Brain pericyte (primary cell): ENCODE results near the gene NUDT4B.
"Not testable (repeated sequence)": the region's sequence is repeated elsewhere in the genome, so short reads cannot be mapped to it uniquely, and the experiment has no call there.

ENCODE experiments used
- DNase-seq: peaks from one replicate; pipeline ENCODE4 v3.0.0-alpha.2; 2012; ENCODE audit warnings: low read depth, low spot score

The NUDT4B gene

GRCh38 chr1:148735538-148735937 is 13.0 kb upstream of the NUDT4B start:
- DNase-seq = not testable (repeated sequence)

- DNase-seq = not testable (repeated sequence)
These were observed 9.9 kb upstream of the NUDT4B start for GRCh38 chr1:148738667-148739066.

GRCh38 chr1:148743200-148743599 is 5.4 kb upstream of the NUDT4B start:
- DNase-seq = not testable (repeated sequence)

- not testable (repeated sequence) for DNase-seq
These were observed 4.6 kb upstream of the NUDT4B start for GRCh38 chr1:148743726-148744720.

GRCh38 chr1:148749335-148749681 is 734 bp downstream of the NUDT4B start:
- DNase-seq = not testable (repeated sequence)

- not testable (repeated sequence) for DNase-seq
These were observed 7.7 kb downstream of the NUDT4B start for GRCh38 chr1:148756231-148756630.

GRCh38 chr1:148757446-148757845 is 8.9 kb downstream of the NUDT4B start:
- DNase-seq = not testable (repeated sequence)

GRCh38 chr1:148758412-148758811 is 9.8 kb downstream of the NUDT4B start:
- DNase-seq = not testable (repeated sequence)

GRCh38 chr1:148758925-148759324 is 10.4 kb downstream of the NUDT4B start:
- DNase-seq = not testable (repeated sequence)

GRCh38 chr1:148759749-148760148 is 11.2 kb downstream of the NUDT4B start:
- DNase-seq = not testable (repeated sequence)

- not testable (repeated sequence) for DNase-seq
These were observed 11.6 kb downstream of the NUDT4B start for GRCh38 chr1:148760206-148760605.

- DNase-seq = not testable (repeated sequence)
These were observed 12.8 kb downstream of the NUDT4B start for GRCh38 chr1:148761360-148761759.

GRCh38 chr1:148765238-148766019 is 16.9 kb downstream of the NUDT4B start:
- DNase-seq = not testable (repeated sequence)

- DNase-seq = not testable (repeated sequence)
These were observed 20.0 kb downstream of the NUDT4B start for GRCh38 chr1:148768541-148768940.

- DNase-seq = not testable (repeated sequence)
These were observed 20.9 kb downstream of the NUDT4B start for GRCh38 chr1:148769495-148769894.

GRCh38 chr1:148773690-148774089 is 25.1 kb downstream of the NUDT4B start:
- DNase-seq = not testable (repeated sequence)

GRCh38 chr1:148774102-148774501 is 25.5 kb downstream of the NUDT4B start:
- not testable (repeated sequence) for DNase-seq

GRCh38 chr1:148775263-148775662 is 26.7 kb downstream of the NUDT4B start:
- DNase-seq = not testable (repeated sequence)

GRCh38 chr1:148777649-148778048 is 29.1 kb downstream of the NUDT4B start:
- not testable (repeated sequence) for DNase-seq

- not testable (repeated sequence) for DNase-seq
These were observed 31.8 kb downstream of the NUDT4B start for GRCh38 chr1:148780404-148780803.

- not testable (repeated sequence) for DNase-seq
These were observed 43.0 kb downstream of the NUDT4B start for GRCh38 chr1:148791543-148792099.
